IPS DF 19.7 (cell line): ENCODE measurements around the gene GNL1.
"Not testable (repeated sequence)": the region's sequence is repeated elsewhere in the genome, so short reads cannot be mapped to it uniquely, and the experiment has no call there.

ENCODE experiments used
- DNase-seq: peaks from one replicate; pipeline ENCODE4 v3.0.0-alpha.2; 2013; ENCODE audit warnings: low read depth, low spot score

The GNL1 gene

DNA sequence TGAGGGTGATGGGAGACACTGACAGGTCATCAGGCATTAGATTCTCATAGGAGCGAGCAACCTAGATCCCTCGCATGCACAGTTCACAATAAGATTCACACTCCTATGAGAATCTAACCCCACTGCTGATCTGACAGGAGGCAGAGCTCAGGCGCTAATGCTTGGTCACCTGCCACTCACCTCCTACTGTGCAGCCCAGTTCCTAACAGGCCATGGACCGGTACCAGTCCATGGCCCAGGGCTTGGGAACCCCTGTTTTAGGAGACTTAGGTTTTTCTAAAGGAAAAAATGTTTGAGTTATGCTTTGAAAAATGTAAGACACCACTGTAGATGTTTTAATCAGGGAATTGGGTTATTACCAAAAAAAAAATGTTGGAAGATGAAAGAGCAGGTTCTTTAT lies 60.3 kb downstream of the GNL1 start:
- no peak for DNase-seq

DNA sequence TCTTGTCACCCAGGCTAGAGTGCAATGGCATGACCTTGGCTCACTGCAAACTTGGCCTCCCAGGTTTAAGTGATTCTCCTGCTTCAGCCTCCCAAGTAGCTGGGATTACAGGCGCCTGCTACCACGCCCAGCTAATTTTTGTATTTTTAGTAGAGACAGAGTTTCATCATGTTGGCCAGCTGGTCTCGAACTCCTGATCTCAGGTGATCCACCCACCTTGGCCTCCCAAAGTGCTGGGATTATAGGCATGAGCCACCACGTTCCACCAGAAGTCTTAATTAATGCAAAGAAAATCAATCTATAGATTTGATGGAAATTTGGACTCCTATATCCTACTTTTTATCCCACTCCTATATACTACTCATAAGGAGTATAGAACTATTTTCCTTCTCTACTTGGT lies 61.2 kb downstream of the GNL1 start:
- not testable (repeated sequence) for DNase-seq

DNA sequence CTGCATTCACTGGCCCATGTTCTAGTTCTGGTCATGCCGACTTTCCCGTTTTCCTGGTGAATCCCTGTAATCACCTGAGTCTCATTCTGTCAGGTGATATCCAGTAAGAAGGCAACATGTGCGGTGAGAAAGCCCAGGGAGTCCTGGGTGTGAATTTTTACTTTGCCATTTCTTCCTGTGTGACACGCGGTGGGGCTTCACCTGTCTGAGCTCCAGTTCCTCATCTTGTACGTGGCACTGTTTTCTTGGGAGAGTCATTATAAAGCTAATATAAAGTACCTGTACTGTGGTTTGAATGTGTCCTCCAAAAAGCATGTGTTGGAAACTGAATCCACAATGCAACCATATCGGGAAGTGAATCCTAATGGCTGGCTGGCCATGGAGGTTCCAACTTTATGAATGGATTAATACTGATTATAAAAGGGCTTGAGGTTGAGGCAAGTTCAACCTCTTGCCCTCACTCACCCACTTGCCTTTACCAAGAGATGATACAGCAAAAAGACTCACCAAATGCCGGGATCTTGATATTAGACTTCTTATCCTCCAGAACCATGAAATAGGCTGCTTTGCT lies 61.9 kb downstream of the GNL1 start:
- no peak for DNase-seq

DNA sequence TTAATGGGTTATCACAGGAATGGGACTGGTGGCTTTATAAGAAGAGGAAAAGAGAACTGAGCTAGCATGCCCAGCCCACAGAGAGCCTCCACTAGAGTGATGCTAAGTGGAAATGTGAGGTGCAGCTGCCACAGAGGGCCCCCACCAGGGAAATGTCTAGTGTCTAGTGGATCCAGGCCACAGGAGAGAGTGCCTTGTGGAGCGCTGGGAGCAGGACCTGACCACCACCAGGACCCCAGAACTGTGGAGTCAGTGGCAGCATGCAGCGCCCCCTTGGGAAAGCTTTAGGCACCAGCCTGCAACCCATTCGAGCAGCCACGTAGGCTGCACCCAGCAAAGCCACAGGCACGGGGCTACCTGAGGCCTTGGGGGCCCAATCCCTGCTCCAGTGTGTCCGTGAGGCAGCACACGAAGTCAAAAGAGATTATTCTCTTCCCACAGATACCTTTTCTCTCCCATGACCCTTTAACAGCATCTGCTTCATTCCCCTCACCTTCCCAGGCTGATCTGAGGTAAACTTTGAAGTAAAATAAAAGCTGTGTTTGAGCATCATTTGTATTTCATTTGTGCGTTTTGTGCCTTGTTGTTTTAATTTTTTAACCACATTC lies 62.5 kb downstream of the GNL1 start:
- DNase-seq, result no peak

DNA sequence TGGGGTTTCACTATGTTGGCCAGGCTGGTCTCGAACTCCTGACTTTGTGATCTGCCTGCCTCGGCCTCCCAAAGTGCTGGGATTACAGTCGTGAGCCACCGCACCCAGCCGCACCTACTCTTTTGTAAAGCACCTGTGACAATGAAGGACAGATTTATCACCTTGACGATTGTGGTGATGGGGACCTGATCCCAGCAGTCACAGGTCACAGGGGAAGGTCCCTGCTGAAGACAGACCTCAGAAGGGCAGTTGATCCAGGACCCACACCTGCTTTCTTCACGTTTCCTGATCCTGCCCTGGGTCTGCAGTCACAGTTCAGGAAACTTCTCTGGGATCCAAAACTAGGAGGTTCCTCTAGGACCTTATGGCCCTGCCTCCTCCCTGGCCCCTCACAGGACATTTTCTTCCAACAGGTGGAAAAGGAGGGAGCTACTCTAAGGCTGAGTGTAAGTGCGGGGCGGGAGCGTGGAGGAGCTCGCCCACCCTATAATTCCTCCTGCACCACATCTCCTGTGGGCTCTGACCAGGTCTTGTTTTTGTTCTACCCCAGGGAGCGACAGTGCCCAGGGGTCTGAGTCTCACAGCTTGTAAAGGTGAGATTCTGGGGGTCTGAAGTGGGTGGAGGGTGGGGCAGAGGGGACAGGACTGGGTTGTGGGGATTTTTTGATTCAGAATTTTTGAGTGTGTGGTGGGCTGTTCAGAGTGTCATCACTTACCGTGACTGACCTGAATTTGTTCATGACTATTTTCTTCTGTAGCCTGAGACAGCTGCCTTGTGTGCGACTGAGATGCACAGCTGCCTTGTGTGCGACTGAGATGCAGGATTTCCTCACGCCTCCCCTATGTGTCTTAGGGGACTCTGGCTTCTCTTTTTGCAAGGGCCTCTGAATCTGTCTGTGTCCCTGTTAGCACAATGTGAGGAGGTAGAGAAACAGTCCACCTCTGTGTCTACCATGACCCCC lies 64.0 kb downstream of the GNL1 start:
- DNase-seq, result no peak
